Measurements from ENCODE around the gene CCDC172. TPM values are rescaled to one million over a fixed set of nuclear protein-coding genes. Genes with fewer than 3 reads are reported as not detected.

CCDC172 gene
- total RNA-seq, 1 donor from 2014 or later = not detected

- Mint-ChIP-seq H3K4me3 (no peak overlapping the region), H3K9me3 (no peaks in the 10 kb centered on the region), H3K36me3 (no peaks in the 10 kb centered on the region), H3K27me3 (ENCODE audit: insufficient read depth, low read depth) (peaks cover 3% of the 10 kb centered on the region), H3K4me1 (peaks cover 10% of the 10 kb centered on the region), H3K27ac (no peak overlapping the region)
- H3K27me3 ChIP-seq = peaks cover 5% of the 10 kb centered on the region
- H4K20me1 ChIP-seq (ENCODE audit: low read depth) = peaks cover 8% of the 10 kb centered on the region
- no peak for DNase-seq (ENCODE audit: low spot score)
- no peaks in the 10 kb centered on the region for H3K79me2 ChIP-seq (ENCODE audit: low read depth)
- TF ChIP-seq EZH2 (IDR thresholded peaks at IDR 0.05) (no peak), EZH2phosphoT487 (IDR thresholded peaks at IDR 0.05) (no peak)
- TF ChIP-seq, protein P1, sequence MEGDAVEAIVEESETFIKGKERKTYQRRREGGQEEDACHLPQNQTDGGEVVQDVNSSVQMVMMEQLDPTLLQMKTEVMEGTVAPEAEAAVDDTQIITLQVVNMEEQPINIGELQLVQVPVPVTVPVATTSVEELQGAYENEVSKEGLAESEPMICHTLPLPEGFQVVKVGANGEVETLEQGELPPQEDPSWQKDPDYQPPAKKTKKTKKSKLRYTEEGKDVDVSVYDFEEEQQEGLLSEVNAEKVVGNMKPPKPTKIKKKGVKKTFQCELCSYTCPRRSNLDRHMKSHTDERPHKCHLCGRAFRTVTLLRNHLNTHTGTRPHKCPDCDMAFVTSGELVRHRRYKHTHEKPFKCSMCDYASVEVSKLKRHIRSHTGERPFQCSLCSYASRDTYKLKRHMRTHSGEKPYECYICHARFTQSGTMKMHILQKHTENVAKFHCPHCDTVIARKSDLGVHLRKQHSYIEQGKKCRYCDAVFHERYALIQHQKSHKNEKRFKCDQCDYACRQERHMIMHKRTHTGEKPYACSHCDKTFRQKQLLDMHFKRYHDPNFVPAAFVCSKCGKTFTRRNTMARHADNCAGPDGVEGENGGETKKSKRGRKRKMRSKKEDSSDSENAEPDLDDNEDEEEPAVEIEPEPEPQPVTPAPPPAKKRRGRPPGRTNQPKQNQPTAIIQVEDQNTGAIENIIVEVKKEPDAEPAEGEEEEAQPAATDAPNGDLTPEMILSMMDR (IDR thresholded peaks at IDR 0.05) = no peak
- no peak overlapping the region for H3K9ac ChIP-seq
- no peaks in the 10 kb centered on the region for H3K9me3 ChIP-seq (ENCODE audit: low read depth)
- H3K36me3 ChIP-seq = no peaks in the 10 kb centered on the region
- H3K27ac ChIP-seq = no peak overlapping the region
- H2AFZ ChIP-seq (replicated peaks) = no peak overlapping the region
- no peak overlapping the region for H3K4me3 ChIP-seq
- no peak overlapping the region for H3K4me2 ChIP-seq
- peaks cover 22% of the 10 kb centered on the region for H3F3A ChIP-seq (ENCODE audit: low read depth)
- peaks cover 23% of the 10 kb centered on the region for H3K4me1 ChIP-seq
Measured at GRCh38 chr10:116281775-116282174, 42.5 kb upstream of the CCDC172 start.

- Histone ChIP-seq H3K4me1 (peaks cover 13% of the 10 kb centered on the region), H3F3A (ENCODE audit: low read depth) (no peaks in the 10 kb centered on the region), H3K4me2 (no peak overlapping the region), H4K20me1 (ENCODE audit: low read depth) (no peaks in the 10 kb centered on the region), H3K27ac (no peak overlapping the region), H3K4me3 (no peak overlapping the region), H3K9ac (no peak overlapping the region), H3K79me2 (ENCODE audit: low read depth) (no peaks in the 10 kb centered on the region), H2AFZ (replicated peaks) (no peak overlapping the region), H3K9me3 (ENCODE audit: low read depth) (no peaks in the 10 kb centered on the region), H3K36me3 (no peaks in the 10 kb centered on the region), H3K27me3 (no peaks in the 10 kb centered on the region)
- Mint-ChIP-seq H3K27ac (no peak overlapping the region), H3K9me3 (no peaks in the 10 kb centered on the region), H3K27me3 (ENCODE audit: insufficient read depth, low read depth) (peaks cover 3% of the 10 kb centered on the region), H3K4me3 (no peak overlapping the region), H3K4me1 (peaks cover 2% of the 10 kb centered on the region), H3K36me3 (no peaks in the 10 kb centered on the region)
- TF ChIP-seq EZH2phosphoT487 (IDR thresholded peaks at IDR 0.05) = no peak
- TF ChIP-seq EZH2 (IDR thresholded peaks at IDR 0.05) = no peak
- TF ChIP-seq, protein P1 (IDR thresholded peaks at IDR 0.05) = no peak
- DNase-seq (ENCODE audit: low spot score) = no peak
Measured at GRCh38 chr10:116286626-116287200, 37.5 kb upstream of the CCDC172 start.

GRCh38 chr10:116287906-116288501 lies 36.2 kb upstream of the CCDC172 start:
- DNase-seq (ENCODE audit: low spot score) = peak; percentile 60
- no peak overlapping the region for H2AFZ ChIP-seq (replicated peaks)
- no peaks in the 10 kb centered on the region for H3F3A ChIP-seq (ENCODE audit: low read depth)
- H3K9me3 ChIP-seq (ENCODE audit: low read depth) = no peaks in the 10 kb centered on the region
- H3K36me3 ChIP-seq = no peaks in the 10 kb centered on the region
- no peaks in the 10 kb centered on the region for H3K27me3 ChIP-seq
- TF ChIP-seq EZH2phosphoT487 (IDR thresholded peaks at IDR 0.05) = no peak
- TF ChIP-seq EZH2 (IDR thresholded peaks at IDR 0.05) = no peak
- TF ChIP-seq, protein P1 (IDR thresholded peaks at IDR 0.05) = peak; percentile 91
- H3K4me1 ChIP-seq = peaks cover 13% of the 10 kb centered on the region
- H3K4me3 ChIP-seq = no peak overlapping the region
- H3K4me3 Mint-ChIP-seq = no peak overlapping the region
- H4K20me1 ChIP-seq (ENCODE audit: low read depth) = no peaks in the 10 kb centered on the region
- H3K4me2 ChIP-seq = no peak overlapping the region
- no peak overlapping the region for H3K27ac ChIP-seq
- peaks cover 3% of the 10 kb centered on the region for H3K27me3 Mint-ChIP-seq (ENCODE audit: insufficient read depth, low read depth)
- no peaks in the 10 kb centered on the region for H3K79me2 ChIP-seq (ENCODE audit: low read depth)
- no peaks in the 10 kb centered on the region for H3K9me3 Mint-ChIP-seq
- H3K36me3 Mint-ChIP-seq = no peaks in the 10 kb centered on the region
- peaks cover 2% of the 10 kb centered on the region for H3K4me1 Mint-ChIP-seq
- H3K9ac ChIP-seq = no peak overlapping the region
- H3K27ac Mint-ChIP-seq = no peak overlapping the region
